H1 (cell line): ENCODE results near the gene THAP4. TPM values are rescaled to one million over a fixed set of nuclear protein-coding genes. Genes with fewer than 3 reads are reported as not detected.
A peak's percentile ranks its signal among the peaks of the same experiment; 100 is the strongest.

ENCODE experiments used
- CTCF ChIA-PET: fragments of 300-600 bp; sonication (Branson Sonifier 250); formaldehyde crosslinking; loops from one replicate; lab custom pipeline; 2021; ENCODE audit not compliant: partially characterized antibody; lab: Charles Lee
- POLR2A ChIA-PET: fragments of 300-600 bp; sonication (Branson Sonifier 250); formaldehyde crosslinking; loops from one replicate; lab custom pipeline; 2021; ENCODE audit warnings: inconsistent platforms; ENCODE audit not compliant: partially characterized antibody; lab: Charles Lee
- DNase-seq, 2 experiments: peaks; one replicate each; pipeline versions ENCODE4 v3.0.0 to v3.0.0-alpha.2; 2010 to 2022; ENCODE audit warnings: low spot score in 2 of 2, low read depth in 1 of 2, mixed read lengths in 1 of 2
- FAIRE-seq: peaks from 2 replicates; lab custom pipeline; 2011; peaks lifted over from hg19 to GRCh38; lab: Jason Lieb, UNC
- H2AFZ ChIP-seq: 2 replicates; pipeline ENCODE4 v1.8.1; 2012; ENCODE audit warnings: low read length, inconsistent platforms
- H2AK5ac ChIP-seq: 2 replicates; pipeline ENCODE4 v1.6.1; 2013; ENCODE audit warnings: low read depth, low read length
- H2BK120ac ChIP-seq: replicated peaks from 2 replicates; pipeline ENCODE3; 2013; ENCODE audit warnings: low read depth, low read length, inconsistent platforms
- H2BK12ac ChIP-seq: 2 replicates; pipeline ENCODE4 v1.6.1; 2013; ENCODE audit warnings: low read depth, low read length
- H2BK15ac ChIP-seq: 2 replicates; pipeline ENCODE4 v1.6.1; 2013; ENCODE audit warnings: low read length
- H2BK20ac ChIP-seq: 2 replicates; pipeline ENCODE4 v1.6.1; 2013; ENCODE audit warnings: low read length
- H2BK5ac ChIP-seq: 2 replicates; pipeline ENCODE4 v1.6.1; 2013; ENCODE audit warnings: low read depth, low read length
- H3K14ac ChIP-seq: 2 replicates; pipeline ENCODE4 v1.6.1; 2013; ENCODE audit warnings: inconsistent platforms; ENCODE audit not compliant: insufficient read length
- H3K18ac ChIP-seq: 2 replicates; pipeline ENCODE4 v1.6.1; 2013; ENCODE audit warnings: low read length; ENCODE audit errors: extremely low read depth
- H3K23ac ChIP-seq: 2 replicates; pipeline ENCODE4 v1.6.1; 2013; ENCODE audit warnings: inconsistent platforms; ENCODE audit not compliant: insufficient read length
- H3K23me2 ChIP-seq: 2 replicates; pipeline ENCODE4 v1.6.1; 2013; ENCODE audit warnings: low read depth, low read length
- H3K27ac ChIP-seq: 2 replicates; pipeline ENCODE4 v1.6.1; 2011; ENCODE audit warnings: low read depth, low read length, inconsistent platforms
- H3K27me3 ChIP-seq, 4 experiments: replicated peaks in 1 of 4; 1 replicate in 1 of 4; 2 replicates in 3 of 4; pipeline versions ENCODE4 v1.6.1 to v1.8.1; 2011 to 2013; ENCODE audit warnings: low read length in 3 of 4, mild to moderate bottlenecking in 3 of 4, inconsistent platforms in 2 of 4, mixed read lengths in 2 of 4, moderate library complexity in 1 of 4; ENCODE audit not compliant: control insufficient read depth in 3 of 4, insufficient read depth in 3 of 4; ENCODE audit errors: extremely low read depth in 1 of 4
- H3K36me3 ChIP-seq, 4 experiments: 2 replicates each; pipeline versions ENCODE4 v1.6.1 to v1.8.1; 2011 to 2013; ENCODE audit warnings: mild to moderate bottlenecking in 4 of 4, low read length in 3 of 4, moderate library complexity in 2 of 4, control low read depth in 1 of 4, inconsistent platforms in 1 of 4; ENCODE audit not compliant: insufficient read depth in 4 of 4, control insufficient read depth in 2 of 4
- H3K4ac ChIP-seq: replicated peaks from 2 replicates; pipeline ENCODE3; 2013; ENCODE audit warnings: low read length, low read depth, mixed read lengths, inconsistent platforms; ENCODE audit not compliant: insufficient read length
- H3K4me1 ChIP-seq, 4 experiments: replicated peaks in 1 of 4; 1 replicate in 1 of 4; 2 replicates in 3 of 4; pipeline versions ENCODE4 v1.6.1 to v1.8.1; 2011 to 2013; ENCODE audit warnings: low read length in 3 of 4, inconsistent platforms in 2 of 4, mixed read lengths in 1 of 4; ENCODE audit not compliant: insufficient read depth in 4 of 4, control insufficient read depth in 3 of 4
- H3K4me2 ChIP-seq, 2 experiments: 2 replicates each; pipeline versions ENCODE4 v1.6.1 to v1.8.1; 2011 to 2013; ENCODE audit warnings: low read depth in 2 of 2, low read length in 2 of 2, control low read depth in 1 of 2, inconsistent platforms in 1 of 2, mild to moderate bottlenecking in 1 of 2; ENCODE audit not compliant: insufficient read depth in 1 of 2
- H3K4me3 ChIP-seq, 4 experiments: fragments of 200-600, 300-600 bp in 1 of 4; sonication (generic), shearing (Covaris generic), sonication (Bioruptor Twin) in 1 of 4; 2 replicates each; pipeline versions ENCODE4 v1.5.1 to v1.8.1; 2011 to 2016; ENCODE audit warnings: low read length in 4 of 4, low read depth in 3 of 4, control low read depth in 2 of 4, inconsistent platforms in 2 of 4, mild to moderate bottlenecking in 2 of 4, mixed read lengths in 1 of 4, moderate library complexity in 1 of 4; ENCODE audit not compliant: insufficient read depth in 2 of 4; ENCODE audit errors: extremely low read depth in 1 of 4
- H3K56ac ChIP-seq: replicated peaks from 2 replicates; pipeline ENCODE3; 2013; ENCODE audit warnings: low read depth, mild to moderate bottlenecking, mixed read lengths, low read length, inconsistent platforms; ENCODE audit not compliant: insufficient read length
- H3K79me1 ChIP-seq: 2 replicates; pipeline ENCODE4 v1.6.1; 2013; ENCODE audit warnings: low read depth, low read length, control low read depth
- H3K79me2 ChIP-seq, 2 experiments: 2 replicates each; pipeline versions ENCODE4 v1.6.1 to v1.8.1; 2012 to 2013; ENCODE audit warnings: low read length in 2 of 2, mild to moderate bottlenecking in 2 of 2, inconsistent platforms in 1 of 2; ENCODE audit not compliant: insufficient read depth in 2 of 2, control insufficient read depth in 1 of 2
- H3K9ac ChIP-seq, 4 experiments: replicated peaks in 1 of 4; 1 replicate in 1 of 4; 2 replicates in 3 of 4; pipeline versions ENCODE4 v1.6.1 to v1.8.1; 2011 to 2013; ENCODE audit warnings: low read depth in 3 of 4, low read length in 3 of 4, control low read depth in 2 of 4, mild to moderate bottlenecking in 2 of 4, moderate library complexity in 2 of 4, inconsistent platforms in 1 of 4; ENCODE audit errors: extremely low read depth in 1 of 4
- H3K9me3 ChIP-seq, 2 experiments: 2 replicates each; pipeline versions ENCODE4 v1.6.1 to v1.8.1; 2012 to 2013; ENCODE audit warnings: mild to moderate bottlenecking in 2 of 2, moderate library complexity in 2 of 2, control low read depth in 1 of 2, inconsistent platforms in 1 of 2, low read depth in 1 of 2, low read length in 1 of 2, mixed read lengths in 1 of 2; ENCODE audit not compliant: insufficient read depth in 2 of 2
- H4K20me1 ChIP-seq, 2 experiments: replicated peaks in 1 of 2; 2 replicates each; pipeline versions ENCODE3 to v1.8.1; 2011 to 2013; ENCODE audit warnings: inconsistent platforms in 2 of 2, low read length in 2 of 2, mild to moderate bottlenecking in 1 of 2; ENCODE audit not compliant: insufficient read depth in 2 of 2, control insufficient read depth in 1 of 2
- H4K5ac ChIP-seq: 2 replicates; pipeline ENCODE4 v1.6.1; 2013; ENCODE audit warnings: low read length, low read depth, mixed read lengths, inconsistent platforms; ENCODE audit not compliant: insufficient read length
- H4K8ac ChIP-seq: 2 replicates; pipeline ENCODE4 v1.8.0; 2013; ENCODE audit warnings: mild to moderate bottlenecking, moderate library complexity, low read length, inconsistent platforms; ENCODE audit not compliant: insufficient read depth; ENCODE audit errors: extremely low read depth
- H4K91ac ChIP-seq: replicated peaks from 2 replicates; pipeline ENCODE3; 2013; ENCODE audit warnings: low read length, mixed read lengths, inconsistent platforms; ENCODE audit not compliant: insufficient read length
- BRCA1 ChIP-seq: IDR thresholded peaks from 2 replicates; pipeline ENCODE4 v1.6.1; 2012; ENCODE audit warnings: low read depth, low read length, improper control_type of control experiment
- E2F6 ChIP-seq: IDR thresholded peaks from 2 replicates; pipeline ENCODE4 v1.6.1; 2012; ENCODE audit warnings: inconsistent platforms
- EZH2 ChIP-seq: fragments of 200-600 bp; sonication (generic); IDR thresholded peaks from 2 replicates; pipeline ENCODE4 v1.7.1; 2012; ENCODE audit warnings: low read depth, mild to moderate bottlenecking, moderate library complexity, low read length, inconsistent platforms; ENCODE audit not compliant: severe bottlenecking
- FOSL1 ChIP-seq: IDR thresholded peaks from 2 replicates; pipeline ENCODE4 v1.6.1; 2011; ENCODE audit warnings: mild to moderate bottlenecking, low read depth, low read length, moderate library complexity; ENCODE audit not compliant: insufficient read depth
- PHF8 ChIP-seq: fragments of 200-600 bp; sonication (generic); conservative IDR thresholded peaks from 2 replicates; pipeline ENCODE4 v1.7.1; 2012; ENCODE audit warnings: low read depth, mild to moderate bottlenecking, inconsistent platforms, low read length, moderate library complexity
- RFX5 ChIP-seq: IDR thresholded peaks from 2 replicates; pipeline ENCODE4 v1.6.1; 2011; ENCODE audit warnings: low read depth, low read length, improper control_type of control experiment, borderline replicate concordance
- SIN3A ChIP-seq, 2 experiments: IDR thresholded peaks in 1 of 2; conservative IDR thresholded peaks in 1 of 2; 2 replicates each; pipeline ENCODE4 v1.6.1; 2011 to 2012; ENCODE audit warnings: low read length in 2 of 2, improper control_type of control experiment in 1 of 2, low read depth in 1 of 2, mild to moderate bottlenecking in 1 of 2
- SP4 ChIP-seq: IDR thresholded peaks from 2 replicates; pipeline ENCODE4 v1.6.1; 2012; ENCODE audit warnings: low read length, inconsistent platforms
- YY1 ChIP-seq: IDR thresholded peaks from 2 replicates; pipeline ENCODE4 v1.6.1; 2011; ENCODE audit warnings: low read depth, mild to moderate bottlenecking, low read length
- WGBS, 2 experiments: shearing (Covaris generic) in 1 of 2; methylation state at CpG; one replicate each; pipeline versions ENCODE4 v1.1.6 to v1.1.7; 2013 to 2015; ENCODE audit warnings: low lambda C conversion rate in 2 of 2, mixed read lengths in 2 of 2, inconsistent platforms in 1 of 2, low coverage in 1 of 2, missing lambda C conversion rate in 1 of 2; ENCODE audit not compliant: insufficient replicate concordance in 2 of 2, insufficient coverage in 1 of 2, insufficient read length in 1 of 2; ENCODE audit errors: extremely low coverage in 1 of 2, missing lambda C conversion rate in 1 of 2; 5-methylcytosine and 5-hydroxymethylcytosine counted together
- polyA plus RNA-seq, 7 experiments: library from polyadenylated mRNA; depleted of rRNA in 3 of 7; stranded (reverse) in 5 of 7; unstranded in 2 of 7; fragments of >200 nt in 5 of 7; fragments of 200-250 nt in 2 of 7; gene quantifications; 1 replicate in 5 of 7; 2 replicates in 1 of 7; 4 replicates in 1 of 7; pipeline versions ENCODE4 v1.2.1 to v1.2.3, GENCODE V29; 2011 to 2013; ENCODE audit warnings: missing spikeins in 2 of 7, mixed read lengths in 2 of 7
- total RNA-seq: library from RNA; stranded (reverse); fragmentation: NEBNext Ultra II Directional; extraction: Animal tissue kit (Norgen Biotek cat#: 25700); gene quantifications from 2 replicates; pipeline ENCODE4 v1.2.1, GENCODE V29; 2021

The THAP4 gene
- total and polyA plus RNA-seq, 2 of the 8 experiments (the other 6 are each of a cell fraction or from before 2014, with no cell fraction given): 78.9 to 83.6 TPM

- no peak overlapping the region for H3K18ac ChIP-seq
- no peak for DNase-seq
- H2AK5ac ChIP-seq: peak overlapping the region; percentile 39; the same call in 1 of the 2 replicates
- H2AFZ ChIP-seq: no peak overlapping the region
- WGBS, 2 experiments: 86% methylated on average over 6 of the region's 11 CpGs; no CpG with 5 or more reads in 1 of the 2 experiments
- TF ChIP-seq SP4: no peak
- TF ChIP-seq PHF8: no peak
- no peak for TF ChIP-seq FOSL1
- TF ChIP-seq YY1: no peak
- no peak for TF ChIP-seq BRCA1
- no peak for TF ChIP-seq SIN3A (conservative IDR thresholded peaks at IDR 0.05 in 1 of 2, IDR thresholded peaks at IDR 0.05 in 1 of 2; ENCODE audit: low read depth in 1 of 2, low read length in 2 of 2)
- TF ChIP-seq EZH2: no peak
- no peak for TF ChIP-seq E2F6
- no peak for TF ChIP-seq RFX5
- TF ChIP-seq, all 59 proteins: peak for 0
- ChIA-PET POLR2A (interaction anchor here (1.5 to 2.3 kb wide), 2 partner anchors 10 to 19 kb away, joined by 5 to 7 read pairs; partner anchors contain the start of genes ATG4B and THAP4), CTCF (interaction anchor here (1.0 to 1.4 kb wide), 3 partner anchors 12 to 84 kb away, joined by 3 to 4 read pairs (median 3); no protein-coding TSS in a partner anchor)
- Histone ChIP-seq H2BK120ac (no peak overlapping the region), H3K56ac (no peak overlapping the region), H3K4ac (no peak overlapping the region), H3K79me1 (peaks cover 12% of the 10 kb centered on the region), H4K20me1 (peaks cover 0 to 6% of the 10 kb centered on the region in 2 experiments), H3K4me1 (peaks cover 0 to 6% (median 2%) of the 10 kb centered on the region in 4 experiments; a peak in 5 of 7 replicates), H3K4me3 (no peak overlapping the region), H3K36me3 (no peaks in the 10 kb centered on the region), H3K14ac (no peak overlapping the region), H2BK20ac (no peak overlapping the region), H3K27ac (no peak overlapping the region), H3K9me3 (no peaks in the 10 kb centered on the region), H4K8ac (peak overlapping the region; percentile 39; the same call in 1 of the 2 replicates), H3K9ac (no peak overlapping the region), H3K27me3 (no peaks in the 10 kb centered on the region), H2BK12ac (0 out of 2 replicates have a peak overlapping the region, but pooled peaks have one; percentile 81), H3K23me2 (peaks cover 4% of the 10 kb centered on the region; the same call in 1 of the 2 replicates), H4K5ac (no peak overlapping the region), H2BK15ac (no peak overlapping the region), H2BK5ac (peak overlapping the region; percentile 18; the same call in 1 of the 2 replicates), H3K4me2 (no peak overlapping the region), H4K91ac (no peak overlapping the region), H3K23ac (no peak overlapping the region), H3K79me2 (peaks cover 2 to 25% of the 10 kb centered on the region in 2 experiments; a peak in 2 of 4 replicates)
- FAIRE-seq: no peak
These were observed 18.1 kb downstream of the THAP4 start for GRCh38 chr2:241618829-241619228.
